BJ (cell line): ENCODE data around the gene CAPZA3. TPM values are rescaled to one million over a fixed set of nuclear protein-coding genes. Genes with fewer than 3 reads are reported as not detected.
"Not testable (repeated sequence)": the region's sequence is repeated elsewhere in the genome, so short reads cannot be mapped to it uniquely, and the experiment has no call there.

Experiments
- CTCF ChIA-PET: fragments of 350-600 bp; formaldehyde crosslinking; extraction: SDS; loops from one replicate; lab custom pipeline; 2021; ENCODE audit warnings: antibody characterized with exemption, inconsistent platforms; lab: Yijun Ruan, JAX
- POLR2A ChIA-PET: fragments of 300-600 bp; sonication (Branson Sonifier 250); formaldehyde crosslinking; extraction: SDS; loops from one replicate; lab custom pipeline; 2021; ENCODE audit warnings: antibody characterized with exemption; lab: Charles Lee
- DNase-seq: peaks from one replicate; pipeline ENCODE4 v3.0.0-alpha.2; 2011; ENCODE audit warnings: low read depth
- H3K27me3 ChIP-seq: 2 replicates; pipeline ENCODE4 v1.6.0; 2011; ENCODE audit warnings: low read length; ENCODE audit not compliant: control insufficient read depth, insufficient read depth
- H3K36me3 ChIP-seq: 2 replicates; pipeline ENCODE4 v1.5.1; 2011; ENCODE audit warnings: low read length; ENCODE audit not compliant: control insufficient read depth, insufficient read depth
- H3K4me3 ChIP-seq: 2 replicates; pipeline ENCODE4 v1.5.1; 2011; ENCODE audit warnings: low read depth, mild to moderate bottlenecking, control low read depth, low read length
- CTCF ChIP-seq: IDR thresholded peaks from 2 replicates; pipeline ENCODE4 v1.5.1; 2011; ENCODE audit warnings: low read depth, mild to moderate bottlenecking, control low read depth, inconsistent platforms, low read length, moderate library complexity; ENCODE audit not compliant: insufficient read depth
- polyA plus RNA-seq: library from polyadenylated mRNA; depleted of rRNA; stranded (reverse); fragments of >200 nt; gene quantifications from 2 replicates; pipeline ENCODE4 v1.2.3, GENCODE V29; 2011; rRNA removed

CAPZA3 gene
- polyA plus RNA-seq, 1 experiment, result not detected

- Histone ChIP-seq H3K36me3 (no peaks in the 10 kb centered on the region), H3K27me3 (no peaks in the 10 kb centered on the region), H3K4me3 (no peak overlapping the region)
- ChIA-PET POLR2A (no interaction called here), CTCF (no interaction called here)
- TF ChIP-seq CTCF, result no peak
- no peak for DNase-seq
These were observed 44.9 kb downstream of the CAPZA3 start for GRCh38 chr12:18782827-18783226.

DNA sequence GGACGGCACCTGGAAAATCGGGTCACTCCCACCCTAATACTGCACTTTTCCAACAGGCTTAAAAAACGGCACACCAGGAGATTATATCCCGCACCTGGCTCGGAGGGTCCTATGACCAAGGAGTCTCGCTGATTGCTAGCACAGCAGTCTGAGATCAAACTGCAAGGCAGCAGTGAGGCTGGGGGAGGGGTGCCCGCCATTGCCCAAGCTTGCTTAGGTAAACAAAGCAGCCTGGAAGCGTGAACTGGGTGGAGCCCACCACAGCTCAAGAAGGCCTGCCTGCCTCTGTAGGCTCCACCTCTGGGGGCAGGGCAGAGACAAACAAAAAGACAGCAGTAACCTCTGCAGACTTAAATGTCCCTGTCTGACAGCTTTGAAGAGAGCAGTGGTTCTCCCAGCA lies 47.5 kb downstream of the CAPZA3 start:
- DNase-seq, H3K4me3 ChIP-seq, H3K27me3 ChIP-seq, H3K36me3 ChIP-seq, POLR2A ChIA-PET, CTCF ChIA-PET: not testable (repeated sequence)

Other genes with a start within 250 kb of the CAPZA3 start
- gene PLCZ1, start 107 bp upstream of the CAPZA3 start, polyA plus RNA-seq, result not detected in 2 replicates